ENCODE measurements around the gene PQBP1.

GRCh38 chrX:48903290-48903689 lies 5.6 kb downstream of the PQBP1 start:
- TF ChIP-seq CTCF (IDR thresholded peaks at IDR 0.05) (no peak), POLR2A (IDR thresholded peaks at IDR 0.05) (no peak)
